K562 (cell line): ENCODE results near the gene TMEM39A. TPM values are rescaled to one million over a fixed set of nuclear protein-coding genes. Genes with fewer than 3 reads are reported as not detected.
A peak's percentile ranks its signal among the peaks of the same experiment; 100 is the strongest.

Source experiments
- ATAC-seq: fragments of 200-7000 bp; cut with Tn5 transposase; 3 replicates; pipeline ENCODE4 v1.9.1; 2020; ENCODE audit warnings: moderate library complexity
- BruUV-seq: library from RNA; stranded (reverse); fragments of 400-500 nt; replicated peaks from 2 replicates; lab custom pipeline; 2021; lab: Mats Ljungman, UMichigan
- CTCF ChIA-PET: fragments of 300-600 bp; formaldehyde crosslinking; extraction: SDS; loops from one replicate; lab custom pipeline; 2021; ENCODE audit warnings: low intra/inter-chr PET ratio; lab: Yijun Ruan, JAX
- POLR2A ChIA-PET: fragments of 300-600, 350-650 bp; sonication (Branson Sonifier 250); formaldehyde crosslinking; extraction: SDS; loops from one replicate; lab custom pipeline; 2021; ENCODE audit warnings: antibody characterized with exemption, inconsistent platforms; lab: Yijun Ruan, JAX
- DNase-seq, 4 experiments: peaks; one replicate each; pipeline versions ENCODE4 v3.0.0 to v3.0.0-alpha.2; 2011 to 2018; ENCODE audit warnings: low spot score in 3 of 4, mixed read lengths in 3 of 4; ENCODE audit errors: extremely low read depth in 1 of 4
- FAIRE-seq: peaks from 2 replicates; lab custom pipeline; 2011; peaks lifted over from hg19 to GRCh38; lab: Jason Lieb, UNC
- H2AFZ ChIP-seq: 2 replicates; pipeline ENCODE4 v1.6.0; 2011; ENCODE audit warnings: low read depth, low read length, control low read depth, inconsistent platforms
- H3K27ac ChIP-seq: fragments of 200-600 bp; 3 replicates; pipeline ENCODE4 v1.8.0; 2011; ENCODE audit warnings: low read depth, mild to moderate bottlenecking, control low read depth, inconsistent platforms, low read length, moderate library complexity, mixed read lengths; ENCODE audit errors: extremely low read depth
- H3K27me3 ChIP-seq, 2 experiments: fragments of 300-600 bp in 1 of 2; 2 replicates in 1 of 2; 3 replicates in 1 of 2; pipeline versions ENCODE4 v1.6.0 to v1.8.0; 2011; ENCODE audit warnings: inconsistent platforms in 2 of 2, low read length in 2 of 2, mild to moderate bottlenecking in 1 of 2, mixed read lengths in 1 of 2, moderate library complexity in 1 of 2; ENCODE audit not compliant: control insufficient read depth in 2 of 2, insufficient read depth in 2 of 2
- H3K36me3 ChIP-seq: fragments of 300-600 bp; 3 replicates; pipeline ENCODE4 v1.8.0; 2011; ENCODE audit warnings: mild to moderate bottlenecking, low read length, inconsistent platforms; ENCODE audit not compliant: control insufficient read depth, insufficient read depth
- H3K4me1 ChIP-seq, 2 experiments: fragments of 200-600 bp in 1 of 2; replicated peaks in 1 of 2; 2 replicates in 1 of 2; 3 replicates in 1 of 2; pipeline versions ENCODE4 v1.5.1 to v1.8.0; 2011; ENCODE audit warnings: inconsistent platforms in 2 of 2, low read length in 2 of 2, mild to moderate bottlenecking in 1 of 2, mixed read lengths in 1 of 2, moderate library complexity in 1 of 2; ENCODE audit not compliant: control insufficient read depth in 2 of 2, insufficient read depth in 2 of 2
- H3K4me2 ChIP-seq: 2 replicates; pipeline ENCODE4 v1.6.1; 2011; ENCODE audit warnings: low read length, control low read depth, inconsistent platforms, mixed read lengths; ENCODE audit not compliant: insufficient read depth
- H3K4me3 ChIP-seq: fragments of 200-600 bp; sonication (generic), shearing (Covaris generic); 2 replicates; pipeline ENCODE4 v1.5.1; 2016; ENCODE audit warnings: control low read depth, inconsistent platforms
- H3K79me2 ChIP-seq: fragments of 200-600 bp; 3 replicates; pipeline ENCODE4 v1.8.0; 2011; ENCODE audit warnings: low read length, inconsistent platforms; ENCODE audit not compliant: control insufficient read depth, insufficient read depth
- H3K9ac ChIP-seq, 2 experiments: 2 replicates each; pipeline versions ENCODE4 v1.6.0 to v1.6.1; 2011; ENCODE audit warnings: low read depth in 2 of 2, low read length in 2 of 2, control low read depth in 1 of 2, inconsistent platforms in 1 of 2, mild to moderate bottlenecking in 1 of 2, mixed read lengths in 1 of 2; ENCODE audit not compliant: insufficient read depth in 1 of 2
- H3K9me1 ChIP-seq: one replicate; pipeline ENCODE4 v1.6.0; 2011; ENCODE audit warnings: inconsistent platforms, mild to moderate bottlenecking, low read length, moderate library complexity; ENCODE audit not compliant: control insufficient read depth, insufficient read depth
- H3K9me3 ChIP-seq: replicated peaks from 2 replicates; pipeline ENCODE4 v1.5.1; 2011; ENCODE audit warnings: low read depth, low read length, inconsistent platforms; ENCODE audit not compliant: control insufficient read depth, insufficient read depth
- H4K20me1 ChIP-seq: replicated peaks from 2 replicates; pipeline ENCODE4 v1.6.1; 2011; ENCODE audit warnings: low read length, inconsistent platforms, mixed read lengths; ENCODE audit not compliant: control insufficient read depth, insufficient read depth
- CTCF ChIP-seq, 3 experiments: IDR thresholded peaks in 2 of 3; conservative IDR thresholded peaks in 1 of 3; 2 replicates each; pipeline ENCODE4 v1.5.1; 2011 to 2012; ENCODE audit warnings: low read length in 3 of 3, mild to moderate bottlenecking in 3 of 3, control low read depth in 2 of 3, improper control_type of control experiment in 1 of 3, inconsistent platforms in 1 of 3, low read depth in 1 of 3, mixed read lengths in 1 of 3, moderate library complexity in 1 of 3; ENCODE audit not compliant: insufficient read depth in 2 of 3
- FOXK1 ChIP-seq: sonication (generic); formaldehyde crosslinking; IDR thresholded peaks from 2 replicates; pipeline ENCODE4 v1.8.0; 2022; ENCODE audit warnings: missing genetic modification reagents, mild to moderate bottlenecking, borderline replicate concordance
- GABPB1 ChIP-seq: sonication (generic); formaldehyde crosslinking; IDR thresholded peaks from 2 replicates; pipeline ENCODE4 v1.8.0; 2022; ENCODE audit warnings: mild to moderate bottlenecking, missing genetic modification reagents
- JUN ChIP-seq, 2 experiments: sonication (generic) in 1 of 2; formaldehyde crosslinking in 1 of 2; IDR thresholded peaks; 2 replicates each; pipeline versions ENCODE4 v1.6.1 to v1.8.0; 2012 to 2022; ENCODE audit warnings: borderline replicate concordance in 2 of 2, mild to moderate bottlenecking in 2 of 2, improper control_type of control experiment in 1 of 2, low read depth in 1 of 2, low read length in 1 of 2, missing genetic modification reagents in 1 of 2
- KDM1A ChIP-seq, 2 experiments: fragments of 450-650 bp; IDR thresholded peaks; 2 replicates each; pipeline ENCODE4 v1.6.1; 2016; ENCODE audit warnings: mild to moderate bottlenecking in 2 of 2
- LCOR ChIP-seq: sonication (generic); formaldehyde crosslinking; IDR thresholded peaks from 2 replicates; pipeline ENCODE4 v1.8.0; 2022; ENCODE audit warnings: mild to moderate bottlenecking, missing genetic modification reagents
- MEF2A ChIP-seq: IDR thresholded peaks from 2 replicates; pipeline ENCODE4 v1.6.1; 2011; ENCODE audit warnings: low read depth, mild to moderate bottlenecking, low read length, moderate library complexity; ENCODE audit not compliant: control insufficient read depth
- RAD21 ChIP-seq, 2 experiments: fragments of 250-450 bp in 1 of 2; fragments of 450-650 bp in 1 of 2; sonication (Bioruptor Pico) in 1 of 2; formaldehyde crosslinking in 1 of 2; IDR thresholded peaks in 1 of 2; conservative IDR thresholded peaks in 1 of 2; 2 replicates each; pipeline versions ENCODE4 v1.4.0 to v1.8.0; 2020 to 2022; ENCODE audit warnings: mild to moderate bottlenecking in 2 of 2, moderate library complexity in 1 of 2
- SAP30 ChIP-seq: fragments of 200-600 bp; sonication (generic); IDR thresholded peaks from 2 replicates; pipeline ENCODE4 v1.6.1; 2012; ENCODE audit warnings: borderline replicate concordance, low read depth, mild to moderate bottlenecking, moderate library complexity, low read length, control low read depth, inconsistent platforms; ENCODE audit not compliant: insufficient read depth, poor library complexity, severe bottlenecking
- TAF1 ChIP-seq: IDR thresholded peaks from 2 replicates; pipeline ENCODE4 v1.6.1; 2011; ENCODE audit warnings: mild to moderate bottlenecking, low read length, moderate library complexity; ENCODE audit not compliant: insufficient read depth, control insufficient read depth, severe bottlenecking; ENCODE audit errors: extremely low read depth
- WGBS: fragments of 100-300 bp; shearing (Covaris generic); methylation state at CpG from one replicate; pipeline ENCODE4 v1.1.6; 2016; ENCODE audit warnings: low coverage, mixed read lengths; ENCODE audit not compliant: insufficient coverage; ENCODE audit errors: missing lambda C conversion rate; 5-methylcytosine and 5-hydroxymethylcytosine counted together
- in situ Hi-C: fragments of 300-500 bp; cut with MboI; formaldehyde crosslinking; loops from 4 replicates; pipeline ENCODE4 v1.15.0; 2018; ENCODE audit warnings: inconsistent platforms, mixed read lengths
- intact Hi-C: fragments of 100-400 bp; cut with micrococcal nuclease; formaldehyde crosslinking; loops from 2 replicates; pipeline ENCODE4 v1.14.2; 2022
- polyA plus RNA-seq, 8 experiments: library from polyadenylated mRNA; depleted of rRNA in 4 of 8; stranded (reverse) in 5 of 8; unstranded in 3 of 8; fragments of >200 nt; fragmentation: Nextera tagmentation in 2 of 8; fragmentation: Illumina TruSeq in 1 of 8; extraction: Ambion mirVana in 2 of 8; extraction: Trizol in 1 of 8; gene quantifications; 2 replicates each; pipeline versions ENCODE4 v1.2.1 to v1.2.3, GENCODE V29; 2011 to 2014; ENCODE audit warnings: inconsistent platforms in 1 of 8, missing spikeins in 1 of 8
- total RNA-seq, 7 experiments: library from RNA; depleted of rRNA in 6 of 7; stranded (reverse); fragments of >200 nt in 6 of 7; fragmentation: Illumina TruSeq in 2 of 7; extraction: Trizol in 2 of 7; gene quantifications; 2 replicates each; pipeline versions ENCODE4 v1.2.1 to v1.2.3, GENCODE V29; 2011 to 2021; ENCODE audit warnings: low replicate concordance in 1 of 7
- TF ChIP-seq, protein P1 (sequence below): fragments of 200-800 bp; sonication (Bioruptor generic); IDR thresholded peaks from 2 replicates; pipeline ENCODE4 v1.6.1; 2017; ENCODE audit warnings: missing genetic modification characterization, missing compliant biosample characterization
- TF ChIP-seq, protein P2 (sequence below): fragments of 250-450 bp; sonication (Bioruptor Pico); IDR thresholded peaks from 2 replicates; pipeline ENCODE4 v1.4.0; 2020; ENCODE audit warnings: borderline replicate concordance

Gene TMEM39A
- total and polyA plus RNA-seq, 9 of the 15 experiments (the other 6 are each of a cell fraction or from before 2014, with no cell fraction given): 12.0 to 41.5 (median 15.4) TPM

GRCh38 chr3:119420196-119420595 lies 43.2 kb downstream of the TMEM39A start:
- ATAC-seq (no peak), FAIRE-seq (peak; percentile 51), DNase-seq (peak in 1 of 4 experiments; percentile 14)
- no peaks in the 10 kb centered on the region for H3K9me1 ChIP-seq
- no peaks in the 10 kb centered on the region for H4K20me1 ChIP-seq
- in situ Hi-C loops: no loop called here
- CTCF ChIA-PET: no interaction called here
- no peak overlapping the region for H2AFZ ChIP-seq
- H3K4me2 ChIP-seq: no peak overlapping the region
- POLR2A ChIA-PET: interaction anchor here (0.7 kb wide), 1 partner anchor 30 kb away, joined by 3 read pairs; no protein-coding TSS in a partner anchor
- H3K9ac ChIP-seq: no peak overlapping the region
- no peaks in the 10 kb centered on the region for H3K79me2 ChIP-seq
- H3K4me3 ChIP-seq: no peak overlapping the region
- no TSS peak for BruUV-seq
- intact Hi-C loops: no loop called here
- H3K9me3 ChIP-seq: 0 out of 2 replicates have a peak, but pooled peaks cover 2% of the 10 kb centered on the region
- H3K4me1 ChIP-seq: peaks cover 4 to 21% of the 10 kb centered on the region in 2 experiments; a peak in 3 of 5 replicates
- H3K27me3 ChIP-seq: no peaks in the 10 kb centered on the region
- H3K27ac ChIP-seq: no peak overlapping the region
- TF ChIP-seq, protein P1, sequence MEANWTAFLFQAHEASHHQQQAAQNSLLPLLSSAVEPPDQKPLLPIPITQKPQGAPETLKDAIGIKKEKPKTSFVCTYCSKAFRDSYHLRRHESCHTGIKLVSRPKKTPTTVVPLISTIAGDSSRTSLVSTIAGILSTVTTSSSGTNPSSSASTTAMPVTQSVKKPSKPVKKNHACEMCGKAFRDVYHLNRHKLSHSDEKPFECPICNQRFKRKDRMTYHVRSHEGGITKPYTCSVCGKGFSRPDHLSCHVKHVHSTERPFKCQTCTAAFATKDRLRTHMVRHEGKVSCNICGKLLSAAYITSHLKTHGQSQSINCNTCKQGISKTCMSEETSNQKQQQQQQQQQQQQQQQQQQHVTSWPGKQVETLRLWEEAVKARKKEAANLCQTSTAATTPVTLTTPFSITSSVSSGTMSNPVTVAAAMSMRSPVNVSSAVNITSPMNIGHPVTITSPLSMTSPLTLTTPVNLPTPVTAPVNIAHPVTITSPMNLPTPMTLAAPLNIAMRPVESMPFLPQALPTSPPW (CRISPR knock-in tag): peak; percentile 28; the same call in 1 of the 2 replicates
- TF ChIP-seq LCOR (no peak), KDM1A (IDR thresholded peaks at IDR 0.05) (peak in 1 of 2 experiments; percentile 16; a peak in 1 of 4 replicates), FOXK1 (CRISPR knock-in tag) (no peak), MEF2A (no peak), RAD21 (CRISPR knock-in tag; conservative IDR thresholded peaks at IDR 0.05 in 1 of 2, IDR thresholded peaks at IDR 0.05 in 1 of 2) (peak in 1 of 2 experiments; percentile 33; a peak in 2 of 4 replicates), TAF1 (no peak), GABPB1 (no peak), JUN (IDR thresholded peaks at IDR 0.05; ENCODE audit: borderline replicate concordance, low read depth, low read length) (no peak), JUN (CRISPR knock-in tag; IDR thresholded peaks at IDR 0.05; ENCODE audit: borderline replicate concordance) (no peak), SAP30 (no peak), CTCF (IDR thresholded peaks at IDR 0.05 in 2 of 3, conservative IDR thresholded peaks at IDR 0.05 in 1 of 3; ENCODE audit: insufficient read depth in 2 of 3, low read depth in 1 of 3, low read length in 3 of 3) (peak in 2 of 3 experiments; percentile 12 to 20; a peak in 2 of 6 replicates)
- TF ChIP-seq, protein P2, sequence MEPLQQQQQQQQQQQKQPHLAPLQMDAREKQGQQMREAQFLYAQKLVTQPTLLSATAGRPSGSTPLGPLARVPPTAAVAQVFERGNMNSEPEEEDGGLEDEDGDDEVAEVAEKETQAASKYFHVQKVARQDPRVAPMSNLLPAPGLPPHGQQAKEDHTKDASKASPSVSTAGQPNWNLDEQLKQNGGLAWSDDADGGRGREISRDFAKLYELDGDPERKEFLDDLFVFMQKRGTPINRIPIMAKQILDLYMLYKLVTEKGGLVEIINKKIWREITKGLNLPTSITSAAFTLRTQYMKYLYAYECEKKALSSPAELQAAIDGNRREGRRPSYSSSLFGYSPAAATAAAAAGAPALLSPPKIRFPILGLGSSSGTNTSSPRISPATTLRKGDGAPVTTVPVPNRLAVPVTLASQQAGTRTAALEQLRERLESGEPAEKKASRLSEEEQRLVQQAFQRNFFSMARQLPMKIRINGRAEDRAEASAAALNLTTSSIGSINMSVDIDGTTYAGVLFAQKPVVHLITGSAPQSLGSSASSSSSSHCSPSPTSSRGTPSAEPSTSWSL (CRISPR knock-in tag): no peak
- TF ChIP-seq, all 486 proteins: peak for 4
- WGBS: 36% methylated on average over 2 of the region's 2 CpGs
- H3K36me3 ChIP-seq: no peaks in the 10 kb centered on the region
